Right lobe of liver (tissue), 6 donors: Measurements from ENCODE around the gene ZNF445. TPM values are rescaled to one million over a fixed set of nuclear protein-coding genes. Genes with fewer than 3 reads are reported as not detected.
"Not testable (repeated sequence)": the region's sequence is repeated elsewhere in the genome, so short reads cannot be mapped to it uniquely, and the experiment has no call there.

Experiments used
- ATAC-seq, 4 donors: fragments of 200-7000 bp; cut with Tn5 transposase; one replicate each; pipeline ENCODE4 v1.9.1; 2020; ENCODE audit warnings: mild to moderate bottlenecking in 4 of 4, moderate library complexity in 4 of 4
- DNase-seq, 3 donors: peaks; one replicate each; pipeline ENCODE4 v3.0.0-alpha.2; 2020
- H3K27ac ChIP-seq, 3 donors: fragments of 200-600 bp; one replicate each; pipeline ENCODE4 v1.8.0; 2022
- H3K27me3 ChIP-seq, 2 donors: fragments of 200-600 bp; one replicate each; pipeline ENCODE4 v1.8.0; 2022
- H3K36me3 ChIP-seq, 4 donors: fragments of 200-600 bp; sonication (generic) in 1 of 4; one replicate each; pipeline versions ENCODE4 v1.5.1 to v1.8.0; 2017 to 2022; ENCODE audit warnings: control low read depth in 1 of 4
- H3K4me1 ChIP-seq, 4 donors: fragments of 200-600 bp; sonication (generic) in 1 of 4; one replicate each; pipeline versions ENCODE4 v1.5.1 to v1.8.0; 2017 to 2022; ENCODE audit warnings: control low read depth in 1 of 4
- H3K4me3 ChIP-seq, 3 donors: fragments of 200-600 bp; one replicate each; pipeline ENCODE4 v1.8.0; 2022
- H3K9me3 ChIP-seq, 4 donors: fragments of 200-600 bp; sonication (generic) in 1 of 4; one replicate each; pipeline versions ENCODE4 v1.5.1 to v1.8.0; 2017 to 2022; ENCODE audit warnings: control low read depth in 1 of 4
- POLR2A ChIP-seq: fragments of 450-650 bp; IDR thresholded peaks from one replicate; pipeline ENCODE4 v1.6.1; 2017; ENCODE audit warnings: antibody characterized with exemption, mild to moderate bottlenecking
- WGBS: methylation state at CpG from one replicate; pipeline ENCODE4 v1.1.6; 2018; ENCODE audit warnings: low coverage, low lambda C conversion rate; ENCODE audit not compliant: insufficient coverage; ENCODE audit errors: missing lambda C conversion rate; 5-methylcytosine and 5-hydroxymethylcytosine counted together
- intact Hi-C, 2 donors: fragments of 100-400 bp; cut with DNase I; formaldehyde crosslinking; loops; one replicate each; pipeline versions ENCODE4 v1.11.2 to v1.14.1; 2022
- total RNA-seq, 6 experiments: library from RNA; depleted of rRNA in 2 of 6; stranded (reverse); fragments of >200 nt in 2 of 6; fragmentation: NEBNext Ultra II Directional in 3 of 6; extraction: Animal tissue kit (Norgen Biotek cat#: 25700) in 3 of 6; gene quantifications; one replicate each; pipeline versions ENCODE4 v1.1.0 to v1.2.4, GENCODE V29; 2016 to 2023
- TF ChIP-seq, protein P1 (sequence below), 4 donors: fragments of 200-600 bp in 3 of 4; fragments of 450-650 bp in 1 of 4; IDR thresholded peaks; one replicate each; pipeline versions ENCODE4 v1.5.1 to v1.8.0; 2016 to 2022; ENCODE audit warnings: antibody characterized with exemption in 4 of 4, mild to moderate bottlenecking in 2 of 4
- donor health status: DM: no; HTN: yes; CAD: no.
- donor health status: DM: no; HTN: no; CAD: no.
- donor health status: DM: no; HTN: no; CAD: no.
- donor health status: DM: no; HTN: yes; CAD: no.
- donor health status: DM: no; HTN: yes; CAD: no.

Gene ZNF445
- total RNA-seq, 6 experiments from 2014 or later, result 3.2 to 10.1 (median 8.9) TPM

DNA sequence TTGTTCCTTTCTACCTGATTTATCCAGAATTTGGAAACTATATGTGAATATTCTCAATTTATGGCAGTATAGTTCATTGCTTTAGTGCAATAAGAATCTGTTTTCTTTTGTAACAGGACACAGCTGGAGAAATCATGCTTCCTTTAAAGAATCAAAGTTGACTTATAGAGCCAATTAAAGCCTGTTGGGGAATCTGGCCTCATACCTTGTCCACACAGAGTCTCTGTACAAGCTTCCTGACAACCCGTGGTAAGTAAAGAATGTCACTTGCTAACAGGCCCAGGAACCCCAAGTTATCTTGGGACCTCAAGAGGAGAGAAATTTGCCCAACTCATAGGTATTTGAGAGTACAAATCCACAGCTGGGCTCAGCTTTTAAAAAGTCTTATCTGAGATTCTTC lies 10.2 kb downstream of the ZNF445 start:
- WGBS, result 29% methylated on average over 1 of the region's 1 CpG
- Histone ChIP-seq H3K27ac (no peak overlapping the region), H3K4me3 (no peak overlapping the region), H3K9me3 (no peaks in the 10 kb centered on the region), H3K4me1 (no peaks in the 10 kb centered on the region), H3K36me3 (peaks cover 0 to 5% (median 5%) of the 10 kb centered on the region in 4 donors), H3K27me3 (no peaks in the 10 kb centered on the region)
- DNase-seq (no peak), ATAC-seq (no peak)
- intact Hi-C loops, result no loop called here
- TF ChIP-seq POLR2A, result no peak
- TF ChIP-seq, protein P1, sequence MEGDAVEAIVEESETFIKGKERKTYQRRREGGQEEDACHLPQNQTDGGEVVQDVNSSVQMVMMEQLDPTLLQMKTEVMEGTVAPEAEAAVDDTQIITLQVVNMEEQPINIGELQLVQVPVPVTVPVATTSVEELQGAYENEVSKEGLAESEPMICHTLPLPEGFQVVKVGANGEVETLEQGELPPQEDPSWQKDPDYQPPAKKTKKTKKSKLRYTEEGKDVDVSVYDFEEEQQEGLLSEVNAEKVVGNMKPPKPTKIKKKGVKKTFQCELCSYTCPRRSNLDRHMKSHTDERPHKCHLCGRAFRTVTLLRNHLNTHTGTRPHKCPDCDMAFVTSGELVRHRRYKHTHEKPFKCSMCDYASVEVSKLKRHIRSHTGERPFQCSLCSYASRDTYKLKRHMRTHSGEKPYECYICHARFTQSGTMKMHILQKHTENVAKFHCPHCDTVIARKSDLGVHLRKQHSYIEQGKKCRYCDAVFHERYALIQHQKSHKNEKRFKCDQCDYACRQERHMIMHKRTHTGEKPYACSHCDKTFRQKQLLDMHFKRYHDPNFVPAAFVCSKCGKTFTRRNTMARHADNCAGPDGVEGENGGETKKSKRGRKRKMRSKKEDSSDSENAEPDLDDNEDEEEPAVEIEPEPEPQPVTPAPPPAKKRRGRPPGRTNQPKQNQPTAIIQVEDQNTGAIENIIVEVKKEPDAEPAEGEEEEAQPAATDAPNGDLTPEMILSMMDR (IDR thresholded peaks at IDR 0.05), result no peak

DNA sequence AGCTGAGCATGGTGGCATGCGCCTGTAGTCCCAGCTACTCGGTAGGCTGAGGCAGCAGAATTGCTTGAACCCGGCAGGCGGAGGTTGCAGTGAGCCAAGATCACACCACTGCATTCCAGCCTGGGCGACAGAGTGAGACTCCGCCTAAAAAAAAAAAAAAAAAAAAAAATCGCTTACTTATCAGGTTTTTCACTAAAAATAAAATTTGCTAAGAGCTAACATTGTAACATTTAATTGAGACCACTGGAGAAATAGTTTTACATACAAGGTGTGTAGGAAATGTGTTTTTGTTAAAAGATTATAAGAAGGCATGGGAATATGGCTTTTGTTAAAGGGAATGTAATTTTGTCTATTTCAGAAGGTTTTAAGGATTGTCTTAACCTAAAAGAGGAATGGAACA lies 12.6 kb downstream of the ZNF445 start:
- DNase-seq, H3K4me3 ChIP-seq, H3K9me3 ChIP-seq, H3K4me1 ChIP-seq, intact Hi-C loops, ATAC-seq, H3K27ac ChIP-seq, H3K36me3 ChIP-seq, H3K27me3 ChIP-seq: not testable (repeated sequence)
- 94% methylated on average over 5 of the region's 7 CpGs for WGBS

DNA sequence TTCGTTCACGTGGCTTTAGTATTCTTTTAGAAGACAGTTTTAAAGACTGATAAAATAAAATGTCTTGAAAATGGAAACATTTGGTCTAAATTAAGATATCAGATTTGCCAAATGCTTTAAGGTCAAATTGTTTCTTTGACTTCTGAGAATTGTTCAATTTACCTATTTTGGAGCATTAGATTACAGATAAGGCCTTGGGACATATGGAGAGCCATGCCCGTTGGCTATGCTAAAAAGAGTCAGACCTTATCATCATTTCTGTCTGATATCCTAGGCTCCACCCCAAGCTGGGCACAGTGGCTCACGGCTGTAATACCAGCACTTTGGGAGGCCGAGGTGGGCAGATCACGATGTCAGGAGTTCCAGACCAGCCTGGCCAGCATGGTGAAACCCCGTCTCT lies 13.0 kb downstream of the ZNF445 start:
- H3K27me3 ChIP-seq, result no peaks in the 10 kb centered on the region
- H3K27ac ChIP-seq, result no peak overlapping the region
- peaks cover 0 to 5% (median 5%) of the 10 kb centered on the region in 4 donors for H3K36me3 ChIP-seq
- ATAC-seq (no peak), DNase-seq (no peak)
- intact Hi-C loops, result no loop called here
- H3K9me3 ChIP-seq, result no peaks in the 10 kb centered on the region
- no peaks in the 10 kb centered on the region for H3K4me1 ChIP-seq
- WGBS, result 96% methylated on average over 6 of the region's 7 CpGs
- TF ChIP-seq, protein P1 (IDR thresholded peaks at IDR 0.05), result no peak
- no peak for TF ChIP-seq POLR2A
- H3K4me3 ChIP-seq, result no peak overlapping the region

GRCh38 chr3:44460050-44460449 lies 17.4 kb downstream of the ZNF445 start:
- 93% methylated on average over 4 of the region's 4 CpGs for WGBS
- peaks cover 4 to 25% (median 13%) of the 10 kb centered on the region in 4 donors for H3K36me3 ChIP-seq
- ATAC-seq, H3K4me1 ChIP-seq, H3K4me3 ChIP-seq, intact Hi-C loops, H3K9me3 ChIP-seq, DNase-seq, H3K27ac ChIP-seq, H3K27me3 ChIP-seq: not testable (repeated sequence)

DNA sequence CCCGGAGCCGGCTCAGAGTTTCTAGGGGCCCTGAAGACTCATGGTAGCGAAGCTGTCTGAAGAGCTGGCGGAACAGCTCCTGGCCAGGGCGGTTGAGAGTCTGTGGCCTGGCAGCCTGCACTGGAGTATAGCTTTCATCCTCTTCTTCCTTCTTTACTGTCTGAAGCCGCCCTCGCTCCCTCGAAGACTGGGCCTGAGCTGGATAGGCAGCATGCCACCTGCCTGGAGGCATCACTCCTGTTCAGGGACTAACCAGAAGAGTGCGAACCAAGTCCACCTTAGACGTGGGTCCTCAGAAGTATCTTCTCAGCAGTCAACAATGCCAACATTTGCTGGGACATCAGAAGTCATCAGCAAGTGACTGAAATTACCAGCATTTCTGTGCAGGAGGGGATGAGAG lies 22.2 kb downstream of the ZNF445 start:
- intact Hi-C loops, result no loop called here
- Histone ChIP-seq H3K4me1 (no peaks in the 10 kb centered on the region), H3K4me3 (no peak overlapping the region), H3K36me3 (peaks cover 4 to 33% (median 11%) of the 10 kb centered on the region in 4 donors), H3K27me3 (no peaks in the 10 kb centered on the region), H3K9me3 (no peaks in the 10 kb centered on the region), H3K27ac (no peak overlapping the region)
- WGBS, result 71% methylated on average over 2 of the region's 10 CpGs
- DNase-seq, result no peak
- TF ChIP-seq POLR2A, result no peak
- TF ChIP-seq, protein P1 (IDR thresholded peaks at IDR 0.05), result no peak
- no peak for ATAC-seq

DNA sequence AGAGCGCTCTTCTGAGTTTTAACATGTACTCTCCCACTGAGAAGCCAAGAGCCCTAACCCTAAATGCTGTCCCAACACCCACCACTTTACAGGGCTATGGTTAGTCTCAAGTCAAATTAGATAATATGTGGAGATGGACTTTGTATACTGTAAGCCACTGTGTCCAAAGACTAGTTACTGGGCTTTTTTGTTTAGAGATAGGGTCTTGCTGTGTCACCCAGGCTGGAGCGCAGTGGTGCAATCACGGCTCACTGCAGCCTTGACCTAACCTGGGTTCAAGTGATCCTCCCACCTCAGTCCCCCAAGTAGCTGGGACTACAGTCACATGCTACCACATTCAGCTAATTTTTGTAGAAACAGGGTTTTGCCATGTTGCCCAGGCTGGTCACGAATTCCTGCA lies 23.2 kb downstream of the ZNF445 start:
- no peaks in the 10 kb centered on the region for H3K4me1 ChIP-seq
- H3K27me3 ChIP-seq, result no peaks in the 10 kb centered on the region
- no peaks in the 10 kb centered on the region for H3K9me3 ChIP-seq
- TF ChIP-seq, protein P1 (IDR thresholded peaks at IDR 0.05), result no peak
- no peak for TF ChIP-seq POLR2A
- H3K36me3 ChIP-seq, result peaks cover 4 to 43% (median 17%) of the 10 kb centered on the region in 4 donors
- no peak overlapping the region for H3K27ac ChIP-seq
- intact Hi-C loops, result no loop called here
- no peak overlapping the region for H3K4me3 ChIP-seq
- 100% methylated on average over 3 of the region's 4 CpGs for WGBS
- DNase-seq, result no peak
- no peak for ATAC-seq
